D341Med (cell line): ENCODE measurements around the gene CLN6.
"Not testable (repeated sequence)": the region's sequence is repeated elsewhere in the genome, so short reads cannot be mapped to it uniquely, and the experiment has no call there.

ENCODE experiments used
- DNase-seq: peaks from one replicate; pipeline ENCODE4 v3.0.0; 2012; ENCODE audit warnings: low spot score

Gene CLN6

GRCh38 chr15:68206711-68207151, 22.8 kb downstream of the CLN6 start:
- DNase-seq: no peak

DNA sequence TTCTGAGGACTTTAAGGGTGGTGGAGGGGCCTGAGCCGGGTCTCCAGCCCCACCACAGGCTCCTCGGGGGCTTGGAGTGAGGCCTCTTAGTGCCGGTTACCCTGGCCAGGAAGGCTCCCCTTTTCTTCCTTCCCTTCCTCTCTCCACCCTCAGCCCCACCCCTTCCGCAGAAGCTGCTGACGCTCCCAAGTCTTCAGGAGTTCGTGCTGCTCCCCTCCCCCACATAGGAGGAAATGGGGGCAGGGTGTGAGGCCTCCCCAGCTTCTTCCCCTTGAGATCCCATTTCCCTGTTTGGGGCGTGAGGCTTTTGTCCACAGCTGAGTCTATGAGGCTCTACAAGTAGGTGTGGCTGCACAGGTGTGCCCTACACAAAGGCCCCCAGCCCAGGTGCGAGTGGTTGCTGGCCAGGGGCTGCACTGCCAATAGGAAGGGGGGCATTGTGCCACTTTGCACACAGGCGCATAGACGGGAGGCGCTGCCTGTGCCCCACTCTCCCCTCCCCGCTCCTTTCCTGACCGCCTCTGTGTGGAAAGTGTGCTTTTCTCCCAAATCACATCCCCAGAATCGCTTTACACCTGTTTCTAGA, 23.5 kb downstream of the CLN6 start:
- DNase-seq: no peak

GRCh38 chr15:68205558-68205944, 24.0 kb downstream of the CLN6 start:
- DNase-seq: no peak

GRCh38 chr15:68204776-68205557, 24.6 kb downstream of the CLN6 start, which contains the start of gene CALML4:
Gene CALML4, minus strand, starts transcription at chr15:68205332. Its CDS starts 85 bp downstream, at chr15:68205247.
- DNase-seq: peak; percentile 44

- no peak for DNase-seq
Measured at GRCh38 chr15:68204361-68204760, 25.2 kb downstream of the CLN6 start.

DNA sequence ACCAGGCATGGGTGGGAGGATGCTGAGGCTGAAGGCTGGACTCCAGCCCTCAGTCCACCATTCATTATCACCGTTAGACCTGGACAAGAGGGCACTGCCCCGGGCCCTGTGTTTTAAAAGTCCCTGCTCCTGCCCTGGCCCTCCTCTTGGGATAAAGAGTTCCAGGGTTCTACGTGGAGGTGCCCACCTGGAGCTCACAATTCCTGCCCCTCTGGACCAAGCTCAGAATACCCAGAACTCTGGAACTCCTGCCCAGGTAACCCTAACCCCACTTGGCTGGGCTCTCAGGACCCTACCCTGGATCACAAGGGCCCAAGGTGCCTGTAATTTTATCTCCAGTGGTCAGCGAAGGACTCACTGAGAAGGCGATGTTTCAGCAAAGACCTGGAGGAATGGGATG, 25.6 kb downstream of the CLN6 start:
- no peak for DNase-seq

GRCh38 chr15:68203486-68203885, 26.0 kb downstream of the CLN6 start:
- DNase-seq: no peak

GRCh38 chr15:68202994-68203393, 26.5 kb downstream of the CLN6 start:
- not testable (repeated sequence) for DNase-seq

DNA sequence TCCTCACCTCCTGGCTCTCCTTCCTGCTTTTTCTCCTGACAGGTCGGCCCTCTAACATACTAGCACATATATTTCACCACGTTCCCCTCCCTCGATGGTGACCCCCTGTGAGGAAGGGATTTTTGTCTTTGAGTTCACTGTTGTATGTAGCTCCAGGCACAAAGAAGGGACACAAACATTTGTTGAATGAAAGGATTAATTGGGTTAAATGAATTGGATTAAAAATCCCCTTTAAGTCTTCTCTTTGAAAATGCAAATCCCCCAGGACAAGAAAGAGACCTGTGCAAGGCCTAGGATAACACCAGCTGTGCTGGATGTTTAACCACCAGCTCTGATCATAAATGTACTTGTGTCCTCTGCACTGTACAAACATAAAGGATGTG, 27.7 kb downstream of the CLN6 start:
- peak; percentile 61 for DNase-seq

DNA sequence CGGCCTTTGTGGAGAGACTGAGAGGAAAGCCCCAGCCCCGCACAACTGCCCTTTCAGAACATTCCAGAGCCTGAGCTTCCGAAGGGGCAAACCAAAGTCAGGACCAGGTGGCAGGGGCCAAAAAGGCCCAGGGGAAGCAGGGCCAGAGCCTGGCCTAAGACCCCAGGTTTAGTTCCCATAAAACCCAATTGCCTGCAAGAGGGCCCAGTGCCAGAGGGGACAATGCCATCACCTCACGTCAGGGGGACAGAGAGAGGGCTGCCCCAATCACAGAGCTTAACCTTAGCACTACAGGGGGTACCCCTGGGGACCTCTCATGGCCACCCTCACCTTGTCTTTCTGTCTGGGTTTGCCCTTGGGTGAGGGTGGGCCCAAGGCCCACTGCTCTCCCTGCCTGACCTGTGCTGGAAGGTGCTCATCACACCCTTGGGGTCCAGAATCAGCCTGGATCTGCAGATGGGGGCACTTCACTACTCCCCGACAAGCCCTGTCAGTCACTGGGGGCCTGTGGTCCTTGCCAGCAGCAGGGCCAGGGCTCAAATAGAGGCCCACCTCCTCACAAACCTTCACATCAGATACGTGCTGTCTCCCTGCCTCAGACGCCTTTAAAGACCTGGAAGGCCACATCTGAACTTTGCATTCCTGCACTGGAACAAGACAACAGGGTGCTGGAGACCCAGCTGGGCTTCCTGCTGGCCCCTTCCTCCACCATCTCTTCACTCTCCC, 28.2 kb downstream of the CLN6 start:
- peak; percentile 34 for DNase-seq

GRCh38 chr15:68200016-68200861, 29.3 kb downstream of the CLN6 start:
- DNase-seq: peak; percentile 36

DNA sequence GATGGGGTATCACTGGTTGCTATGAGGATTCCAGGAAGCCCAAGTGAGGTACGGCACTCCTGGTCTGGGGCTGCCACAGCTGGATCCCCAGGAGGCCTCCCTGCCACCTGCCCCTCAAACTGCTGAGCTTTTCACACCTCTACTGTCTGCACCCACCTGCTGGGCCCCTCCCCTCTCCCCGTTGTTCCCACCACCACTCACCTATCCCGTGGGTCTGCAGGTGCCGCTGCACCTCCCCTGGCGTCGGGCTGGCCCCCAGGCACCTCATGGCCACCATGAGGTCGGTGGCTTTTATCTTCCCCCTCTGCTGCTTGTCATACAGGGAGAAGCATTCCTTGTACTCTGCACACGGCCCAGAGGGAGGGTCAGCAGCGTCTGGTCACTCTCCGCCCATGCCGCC, 30.2 kb downstream of the CLN6 start:
- DNase-seq: peak; percentile 34

- DNase-seq: peak; percentile 31
Measured at GRCh38 chr15:68197661-68198437, 31.7 kb downstream of the CLN6 start.

DNA sequence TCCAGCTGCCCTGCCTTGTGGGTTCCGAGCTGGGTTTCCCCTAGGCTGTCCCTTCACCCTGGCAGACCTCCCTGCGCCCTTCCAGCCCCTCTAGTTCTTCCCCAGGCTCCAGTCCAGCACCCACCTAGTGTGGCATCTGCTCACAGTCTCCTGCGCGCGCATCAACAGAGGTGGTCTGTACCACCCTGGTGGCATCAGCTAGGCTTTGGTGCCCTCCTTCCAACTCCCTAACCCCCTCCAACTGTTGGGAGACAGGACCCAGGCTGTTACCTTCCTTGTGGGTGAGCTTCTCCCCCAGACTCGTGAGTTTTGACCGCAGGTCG, 32.4 kb downstream of the CLN6 start:
- peak; percentile 29 for DNase-seq

DNA sequence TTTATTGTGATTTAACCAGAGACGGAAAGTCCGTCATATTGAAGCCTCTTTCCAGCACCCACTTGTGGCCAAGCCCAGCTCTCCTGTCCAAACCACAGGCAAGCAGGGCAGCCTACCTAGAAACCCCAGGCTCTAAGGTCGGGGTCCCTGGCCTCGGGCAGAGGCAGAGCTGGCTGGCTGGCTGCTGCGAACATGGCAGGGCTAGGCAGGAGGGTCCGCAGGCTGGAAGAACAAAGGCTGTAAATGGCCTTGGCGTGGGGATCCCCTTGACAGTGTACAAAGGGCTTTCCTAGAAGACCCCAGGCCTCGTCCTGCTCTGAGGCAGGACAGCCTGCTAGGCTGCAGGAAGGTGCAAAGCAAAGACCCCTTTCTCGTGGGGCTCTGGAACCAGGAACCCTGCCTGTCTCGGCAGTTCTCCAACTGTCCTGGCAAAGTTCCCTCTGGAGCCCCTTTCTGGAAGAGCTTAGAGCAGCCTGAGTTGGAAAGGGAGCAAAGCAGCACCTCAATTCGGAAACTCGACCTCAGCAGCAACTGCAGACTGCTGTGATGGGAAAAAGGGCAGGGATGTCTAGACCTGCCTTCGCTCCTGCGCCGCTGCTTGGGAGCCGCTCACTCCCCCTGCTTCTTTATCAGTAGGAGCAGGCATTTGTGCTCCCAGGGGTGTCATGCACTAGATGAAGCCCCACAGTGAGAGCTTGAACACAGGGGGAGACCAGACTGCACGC, 32.9 kb downstream of the CLN6 start:
- DNase-seq: peak; percentile 20

- peak; percentile 25 for DNase-seq
Measured at GRCh38 chr15:68195336-68196112, 34.0 kb downstream of the CLN6 start.

DNA sequence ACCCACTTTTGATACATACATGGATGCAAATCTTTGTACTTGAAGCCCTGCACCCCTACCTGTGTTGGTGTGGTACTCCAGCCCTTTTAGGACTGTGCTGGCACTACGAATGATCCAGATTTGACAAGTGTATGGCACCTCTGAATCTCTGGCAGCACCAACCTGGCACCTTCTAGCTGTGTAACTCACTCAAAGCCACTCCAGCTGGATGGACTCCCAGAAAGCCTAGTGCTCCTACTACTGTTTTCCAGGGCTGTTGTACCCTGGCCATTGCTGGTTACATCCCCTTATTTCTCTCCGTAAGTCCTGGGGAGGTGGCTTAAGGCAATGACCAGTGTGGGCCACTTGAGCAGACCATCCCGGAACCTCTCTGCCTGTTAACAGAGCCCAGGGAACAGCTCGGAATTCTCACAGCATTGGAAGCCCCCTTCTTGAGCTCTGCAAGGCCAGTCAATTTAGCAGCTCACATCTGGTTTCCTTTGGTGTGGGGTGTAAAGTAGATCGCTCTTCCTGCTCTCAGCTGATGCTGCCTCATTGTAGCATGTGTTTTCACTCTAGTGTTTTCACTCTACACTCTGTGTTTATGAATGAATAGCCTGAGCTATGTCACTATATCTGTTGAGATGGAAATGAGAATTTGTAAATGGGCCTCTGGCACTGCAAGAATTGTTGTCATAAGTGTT, 36.6 kb downstream of the CLN6 start:
- no peak for DNase-seq

GRCh38 chr15:68192117-68192516, 37.4 kb downstream of the CLN6 start:
- no peak for DNase-seq

DNA sequence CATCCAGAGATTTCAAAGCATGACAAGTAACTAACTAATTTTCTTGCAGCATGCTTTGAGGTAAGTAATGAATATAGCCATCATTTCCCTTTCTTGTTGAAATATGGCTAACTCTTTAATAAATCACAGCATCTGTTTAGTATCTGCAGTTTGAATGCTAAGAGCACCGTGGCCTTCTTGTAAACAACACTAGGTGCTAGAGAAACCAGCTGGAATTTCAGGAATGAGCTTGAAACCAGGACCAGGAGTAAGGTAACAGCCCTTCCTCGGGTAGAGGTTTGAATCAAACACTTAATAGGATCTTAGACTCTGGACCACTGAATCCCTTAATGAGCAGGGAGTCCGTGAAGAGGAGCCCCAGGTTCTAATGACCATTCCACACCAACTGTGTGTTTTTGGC, 38.0 kb downstream of the CLN6 start:
- DNase-seq: no peak
